ENCODE measurements around the gene GMNC. TPM values are rescaled to one million over a fixed set of nuclear protein-coding genes. Genes with fewer than 3 reads are reported as not detected.

The GMNC gene
- total and polyA plus RNA-seq, 10 of the 15 experiments (the other 5 are each of a cell fraction or from before 2014, with no cell fraction given) = not detected

GRCh38 chr3:190855151-190855550, 7.3 kb downstream of the GMNC start:
- Histone ChIP-seq H3K9ac (ENCODE audit: control insufficient read depth, insufficient read depth, low read length) (no peak overlapping the region), H3K4me1 (ENCODE audit: control insufficient read depth, insufficient read depth, low read length) (no peaks in the 10 kb centered on the region), H3K36me3 (ENCODE audit: control insufficient read depth in 2 of 2, insufficient read depth in 2 of 2, low read length in 1 of 2) (no peaks in the 10 kb centered on the region), H3K4me2 (ENCODE audit: control insufficient read depth, insufficient read depth) (no peak overlapping the region), H3K9me3 (replicated peaks; ENCODE audit: control insufficient read depth, insufficient read depth, low read length) (no peaks in the 10 kb centered on the region), H2AFZ (ENCODE audit: control insufficient read depth, low read depth, low read length) (no peak overlapping the region), H3K27me3 (replicated peaks in 1 of 2; ENCODE audit: control insufficient read depth in 2 of 2, insufficient read depth in 2 of 2, low read length in 1 of 2) (no peaks in the 10 kb centered on the region), H3K27ac (ENCODE audit: control insufficient read depth, insufficient read depth) (no peak overlapping the region), H4K20me1 (ENCODE audit: control insufficient read depth, insufficient read depth) (no peaks in the 10 kb centered on the region), H3K4me3 (no peak overlapping the region), H3K79me2 (ENCODE audit: control insufficient read depth, insufficient read depth, low read length) (no peaks in the 10 kb centered on the region)
- no TSS peak for BruUV-seq (replicated peaks)
- SMC1A ChIA-PET (ENCODE audit: uncharacterized antibody, unreplicated experiment) = no interaction called here
- DNase-seq (ENCODE audit: low read depth, low spot score) (no peak), FAIRE-seq (no peak), ATAC-seq (no peak)
- CTCF ChIA-PET = no interaction called here
- 10% methylated on average over 3 of the region's 3 CpGs for WGBS (ENCODE audit: insufficient coverage, insufficient replicate concordance, low lambda C conversion rate, missing lambda C conversion rate)
- POLR2A ChIA-PET = no interaction called here
- RAD21 ChIA-PET (ENCODE audit: unreplicated experiment) = no interaction called here
- intact Hi-C loops (cut with micrococcal nuclease; ENCODE audit: unreplicated experiment) = no loop called here
- in situ Hi-C loops (cut with MboI) = no loop called here
- no peak for TF ChIP-seq BMI1 (IDR thresholded peaks at IDR 0.05; ENCODE audit: borderline replicate concordance)
- TF ChIP-seq FOS (IDR thresholded peaks at IDR 0.05; ENCODE audit: borderline replicate concordance, extremely low read depth, insufficient read length) = no peak
- TF ChIP-seq IRF5 (IDR thresholded peaks at IDR 0.05; ENCODE audit: borderline replicate concordance) = no peak
- TF ChIP-seq MEF2A (IDR thresholded peaks at IDR 0.05; ENCODE audit: insufficient read depth, low read depth, low read length) = no peak
- no peak for TF ChIP-seq ASH2L (IDR thresholded peaks at IDR 0.05; ENCODE audit: borderline replicate concordance, low read depth)
- no peak for TF ChIP-seq POLR2AphosphoS5 (IDR thresholded peaks at IDR 0.05; ENCODE audit: low read length)
- TF ChIP-seq IKZF1 (conservative IDR thresholded peaks at IDR 0.05) = no peak
- no peak for TF ChIP-seq KAT2A (conservative IDR thresholded peaks at IDR 0.05; ENCODE audit: control insufficient read depth, low read depth, low read length)
- TF ChIP-seq, protein P1, sequence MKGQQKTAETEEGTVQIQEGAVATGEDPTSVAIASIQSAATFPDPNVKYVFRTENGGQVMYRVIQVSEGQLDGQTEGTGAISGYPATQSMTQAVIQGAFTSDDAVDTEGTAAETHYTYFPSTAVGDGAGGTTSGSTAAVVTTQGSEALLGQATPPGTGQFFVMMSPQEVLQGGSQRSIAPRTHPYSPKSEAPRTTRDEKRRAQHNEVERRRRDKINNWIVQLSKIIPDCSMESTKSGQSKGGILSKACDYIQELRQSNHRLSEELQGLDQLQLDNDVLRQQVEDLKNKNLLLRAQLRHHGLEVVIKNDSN (IDR thresholded peaks at IDR 0.05; ENCODE audit: borderline replicate concordance, extremely low read length, insufficient read depth, low read depth, low read length) = no peak

Data from GM12878 (cell line).